ENCODE results near the gene UBE3C. TPM values are rescaled to one million over a fixed set of nuclear protein-coding genes. Genes with fewer than 3 reads are reported as not detected.
A peak's percentile ranks its signal among the peaks of the same experiment; 100 is the strongest.

Gene UBE3C
- total RNA-seq, 2 donors from 2014 or later = 55.0 to 93.6 TPM

DNA sequence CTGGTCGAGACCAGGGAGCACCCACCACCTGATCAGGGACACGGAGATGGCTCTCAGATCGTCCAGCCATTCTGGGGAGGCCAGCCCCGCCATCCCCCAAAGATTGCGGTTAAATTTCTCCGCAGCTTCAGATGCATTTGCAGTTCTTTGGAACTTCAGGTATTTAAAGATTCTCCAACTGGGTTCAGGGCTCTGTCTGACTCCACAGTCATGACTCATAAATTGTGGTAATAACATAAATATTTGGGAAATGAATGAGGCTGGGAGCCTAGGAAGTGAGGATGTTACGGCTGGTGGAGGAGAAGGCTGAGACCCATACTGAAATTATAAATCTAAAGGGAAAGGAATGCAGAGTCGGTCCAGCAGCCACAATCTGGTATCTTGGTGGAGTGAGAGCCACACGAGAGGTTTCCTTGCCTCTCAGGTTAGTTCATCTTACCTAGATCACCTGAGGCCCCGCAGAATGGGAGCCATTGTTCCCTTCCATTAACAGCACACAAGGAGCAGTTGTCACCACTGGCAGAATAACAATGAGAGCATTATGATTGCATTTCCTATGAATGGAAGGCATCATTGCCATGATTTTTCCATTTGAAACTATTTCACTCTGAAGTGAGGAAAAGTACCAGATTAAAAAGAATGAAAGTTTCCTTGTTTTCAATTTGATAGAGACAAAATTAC is 171.4 kb downstream of the UBE3C start:
- Histone ChIP-seq H3K9me3 (no peaks in the 10 kb centered on the region), H3K4me1 (ENCODE audit: control insufficient read depth in 1 of 2, low read depth in 2 of 2) (no peaks in the 10 kb centered on the region), H3K27ac (no peak overlapping the region), H3K4me3 (no peak overlapping the region), H3K36me3 (no peaks in the 10 kb centered on the region), H3K27me3 (replicated peaks; ENCODE audit: insufficient read depth) (no peaks in the 10 kb centered on the region)
- no peak for TF ChIP-seq CTCF (IDR thresholded peaks at IDR 0.05)
- DNase-seq (ENCODE audit: low spot score) = no peak
- no peak for ATAC-seq (ENCODE audit: insufficient number of reproducible peaks, low FRiP score, low read depth)

DNA sequence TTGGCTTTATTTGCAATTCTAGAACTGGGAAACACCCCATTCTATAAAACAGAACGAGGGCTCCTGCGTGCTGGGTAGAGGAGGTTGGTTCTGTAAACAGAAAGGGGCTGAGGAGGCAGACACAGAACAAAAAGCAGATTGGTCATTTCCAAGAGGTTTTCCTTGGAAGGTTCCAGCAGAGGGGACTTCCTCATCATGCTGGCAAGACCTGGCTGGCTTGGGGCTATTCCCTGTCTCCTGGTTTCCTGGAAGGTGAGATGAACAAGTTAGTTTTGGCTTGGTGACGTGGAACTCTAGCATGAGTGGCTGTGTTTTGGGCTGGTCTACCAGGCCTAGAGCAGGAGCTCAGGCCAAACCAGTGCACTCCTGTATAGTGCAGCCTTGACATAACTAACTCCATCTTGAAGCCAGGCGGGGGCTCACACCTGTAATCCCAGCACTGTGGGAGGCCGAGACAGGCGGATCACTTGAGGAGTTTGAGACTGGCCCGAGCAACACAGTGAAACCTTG is 172.0 kb downstream of the UBE3C start:
- H3K36me3 ChIP-seq = no peaks in the 10 kb centered on the region
- no peak for TF ChIP-seq CTCF (IDR thresholded peaks at IDR 0.05)
- no peaks in the 10 kb centered on the region for H3K27me3 ChIP-seq (replicated peaks; ENCODE audit: insufficient read depth)
- no peak overlapping the region for H3K4me3 ChIP-seq
- no peaks in the 10 kb centered on the region for H3K9me3 ChIP-seq
- DNase-seq (ENCODE audit: low spot score) (no peak), ATAC-seq (ENCODE audit: insufficient number of reproducible peaks, low FRiP score, low read depth) (no peak)
- no peak overlapping the region for H3K27ac ChIP-seq
- no peaks in the 10 kb centered on the region for H3K4me1 ChIP-seq (ENCODE audit: control insufficient read depth in 1 of 2, low read depth in 2 of 2)

GRCh38 chr7:157312941-157313340 is 174.2 kb downstream of the UBE3C start:
- Histone ChIP-seq H3K4me1 (ENCODE audit: control insufficient read depth in 1 of 2, low read depth in 2 of 2) (no peaks in the 10 kb centered on the region), H3K4me3 (no peak overlapping the region), H3K27ac (no peak overlapping the region), H3K9me3 (no peaks in the 10 kb centered on the region), H3K27me3 (replicated peaks; ENCODE audit: insufficient read depth) (no peaks in the 10 kb centered on the region), H3K36me3 (no peaks in the 10 kb centered on the region)
- DNase-seq (ENCODE audit: low spot score) (no peak), ATAC-seq (ENCODE audit: insufficient number of reproducible peaks, low FRiP score, low read depth) (no peak)
- no peak for TF ChIP-seq CTCF (IDR thresholded peaks at IDR 0.05)

GRCh38 chr7:157313645-157314044 is 174.9 kb downstream of the UBE3C start:
- no peaks in the 10 kb centered on the region for H3K36me3 ChIP-seq
- H3K4me3 ChIP-seq = no peak overlapping the region
- ATAC-seq (ENCODE audit: insufficient number of reproducible peaks, low FRiP score, low read depth) (no peak), DNase-seq (ENCODE audit: low spot score) (no peak)
- no peak for TF ChIP-seq CTCF (IDR thresholded peaks at IDR 0.05)
- H3K9me3 ChIP-seq = no peaks in the 10 kb centered on the region
- H3K4me1 ChIP-seq (ENCODE audit: control insufficient read depth in 1 of 2, low read depth in 2 of 2) = no peaks in the 10 kb centered on the region
- no peak overlapping the region for H3K27ac ChIP-seq
- H3K27me3 ChIP-seq (replicated peaks; ENCODE audit: insufficient read depth) = no peaks in the 10 kb centered on the region

- H3K9me3 ChIP-seq = no peaks in the 10 kb centered on the region
- ATAC-seq (ENCODE audit: insufficient number of reproducible peaks, low FRiP score, low read depth) = no peak
- no peaks in the 10 kb centered on the region for H3K36me3 ChIP-seq
- no peak for DNase-seq (ENCODE audit: low spot score)
- H3K4me1 ChIP-seq (ENCODE audit: control insufficient read depth in 1 of 2, low read depth in 2 of 2) = peaks cover 0 to 10% of the 10 kb centered on the region in 2 donors
- TF ChIP-seq CTCF (IDR thresholded peaks at IDR 0.05) = no peak
- no peaks in the 10 kb centered on the region for H3K27me3 ChIP-seq (replicated peaks; ENCODE audit: insufficient read depth)
- H3K27ac ChIP-seq = peak overlapping the region in 1 of 2 donors; percentile 32
- no peak overlapping the region for H3K4me3 ChIP-seq
Measured at GRCh38 chr7:157318015-157318706, 179.4 kb downstream of the UBE3C start.

Other genes starting within 250 kb of the UBE3C start
- gene LMBR1, start 245.7 kb upstream of the UBE3C start, total RNA-seq = 10 to 100 TPM; 54.3 to 56.6 TPM
- gene NOM1, start 189.2 kb upstream of the UBE3C start, total RNA-seq = 10 to 100 TPM; 18.4 to 40.6 TPM
- not detected for gene MNX1, start 128.3 kb upstream of the UBE3C start, total RNA-seq
- gene DNAJB6, start 198.1 kb downstream of the UBE3C start, total RNA-seq = 100 to 1,000 TPM; 116 to 154 TPM

All from thoracic aorta (tissue), 2 donors.